Neutrophil (primary cell): ENCODE measurements around the gene PLCD1.

ENCODE experiments used
- H3K27ac ChIP-seq: fragments of 200-600 bp; sonication (generic); 2 replicates; pipeline ENCODE4 v1.5.1; 2016; ENCODE audit warnings: mild to moderate bottlenecking, moderate library complexity
- H3K27me3 ChIP-seq: fragments of 200-600 bp; sonication (generic); 2 replicates; pipeline ENCODE4 v1.6.0; 2016; ENCODE audit warnings: mild to moderate bottlenecking
- H3K36me3 ChIP-seq: fragments of 200-600 bp; sonication (generic); 2 replicates; pipeline ENCODE4 v1.5.1; 2017
- H3K4me1 ChIP-seq, 2 experiments: fragments of 200-600 bp in 1 of 2; sonication (generic) in 1 of 2; 1 replicate in 1 of 2; 2 replicates in 1 of 2; pipeline versions ENCODE4 v1.5.1 to v1.6.1; 2013 to 2016; ENCODE audit warnings: low read depth in 1 of 2, low read length in 1 of 2, mild to moderate bottlenecking in 1 of 2, moderate library complexity in 1 of 2; ENCODE audit not compliant: control insufficient read depth in 1 of 2, insufficient read depth in 1 of 2
- H3K4me3 ChIP-seq, 2 experiments: fragments of 200-600 bp in 1 of 2; sonication (generic) in 1 of 2; 1 replicate in 1 of 2; 2 replicates in 1 of 2; pipeline ENCODE4 v1.5.1; 2013 to 2016; ENCODE audit warnings: low read depth in 1 of 2, low read length in 1 of 2, mild to moderate bottlenecking in 1 of 2, moderate library complexity in 1 of 2
- H3K9me3 ChIP-seq: fragments of 200-600 bp; sonication (generic); 2 replicates; pipeline ENCODE4 v1.5.1; 2016
- CTCF ChIP-seq: fragments of 200-600 bp; sonication (generic); IDR thresholded peaks from 2 replicates; pipeline ENCODE4 v1.5.1; 2016; ENCODE audit warnings: antibody characterized with exemption

PLCD1 gene

GRCh38 chr3:37994639-37994972 is 34.8 kb downstream of the PLCD1 start:
- Histone ChIP-seq H3K9me3 (no peaks in the 10 kb centered on the region), H3K36me3 (no peaks in the 10 kb centered on the region), H3K4me3 (peak overlapping the region; percentile 75), H3K27ac (peak overlapping the region; percentile 71), H3K27me3 (no peaks in the 10 kb centered on the region), H3K4me1 (peaks cover 72 to 73% of the 10 kb centered on the region in 2 experiments)
- TF ChIP-seq CTCF, result no peak

GRCh38 chr3:37993820-37994638 is 35.4 kb downstream of the PLCD1 start:
- H3K4me3 ChIP-seq, result peak overlapping the region; percentile 75
- no peaks in the 10 kb centered on the region for H3K36me3 ChIP-seq
- H3K4me1 ChIP-seq, result peaks cover 73% of the 10 kb centered on the region in 2 experiments
- H3K9me3 ChIP-seq, result no peaks in the 10 kb centered on the region
- TF ChIP-seq CTCF, result no peak
- peak overlapping the region; percentile 71 for H3K27ac ChIP-seq
- H3K27me3 ChIP-seq, result no peaks in the 10 kb centered on the region

- H3K9me3 ChIP-seq, result no peaks in the 10 kb centered on the region
- peak overlapping the region; percentile 75 for H3K4me3 ChIP-seq
- peaks cover 74 to 75% of the 10 kb centered on the region in 2 experiments for H3K4me1 ChIP-seq
- TF ChIP-seq CTCF, result no peak
- no peaks in the 10 kb centered on the region for H3K36me3 ChIP-seq
- H3K27ac ChIP-seq, result peak overlapping the region; percentile 71
- no peaks in the 10 kb centered on the region for H3K27me3 ChIP-seq
Measured at GRCh38 chr3:37993460-37993819, 36.0 kb downstream of the PLCD1 start.

- Histone ChIP-seq H3K9me3 (no peaks in the 10 kb centered on the region), H3K4me1 (peaks cover 74 to 75% of the 10 kb centered on the region in 2 experiments), H3K27ac (peak overlapping the region; percentile 71), H3K27me3 (no peaks in the 10 kb centered on the region), H3K4me3 (peak overlapping the region in 1 of 2 experiments; percentile 75), H3K36me3 (no peaks in the 10 kb centered on the region)
- no peak for TF ChIP-seq CTCF
Measured at GRCh38 chr3:37993067-37993455, 36.4 kb downstream of the PLCD1 start.

GRCh38 chr3:37992271-37993066 is 37.0 kb downstream of the PLCD1 start:
- TF ChIP-seq CTCF, result no peak
- Histone ChIP-seq H3K4me3 (no peak overlapping the region), H3K9me3 (no peaks in the 10 kb centered on the region), H3K27ac (peak overlapping the region; percentile 71), H3K4me1 (peaks cover 74 to 75% of the 10 kb centered on the region in 2 experiments), H3K27me3 (no peaks in the 10 kb centered on the region), H3K36me3 (no peaks in the 10 kb centered on the region)
